ENCODE data around the gene LSS.
A peak's percentile ranks its signal among the peaks of the same experiment; 100 is the strongest.

Gene LSS

DNA sequence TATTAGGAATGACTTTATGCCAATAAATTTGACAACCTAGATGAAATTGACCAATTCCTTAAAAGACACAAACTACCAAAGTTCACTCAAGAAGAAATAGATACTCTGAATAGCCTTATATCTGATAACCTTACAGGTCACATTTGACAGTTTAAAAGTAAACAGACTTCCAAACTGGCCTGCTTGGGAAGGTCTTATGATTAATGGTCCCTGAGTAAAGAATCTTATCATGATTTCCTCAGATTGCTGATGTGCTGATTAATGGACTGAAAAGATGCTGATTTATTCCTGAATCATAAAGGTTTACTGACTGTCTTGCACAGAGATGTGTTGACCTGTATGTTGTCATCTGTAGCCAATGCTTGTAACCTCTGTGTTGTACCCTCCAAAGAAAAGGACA is 63.5 kb downstream of the LSS start:
- DNase-seq: no peak

DNA sequence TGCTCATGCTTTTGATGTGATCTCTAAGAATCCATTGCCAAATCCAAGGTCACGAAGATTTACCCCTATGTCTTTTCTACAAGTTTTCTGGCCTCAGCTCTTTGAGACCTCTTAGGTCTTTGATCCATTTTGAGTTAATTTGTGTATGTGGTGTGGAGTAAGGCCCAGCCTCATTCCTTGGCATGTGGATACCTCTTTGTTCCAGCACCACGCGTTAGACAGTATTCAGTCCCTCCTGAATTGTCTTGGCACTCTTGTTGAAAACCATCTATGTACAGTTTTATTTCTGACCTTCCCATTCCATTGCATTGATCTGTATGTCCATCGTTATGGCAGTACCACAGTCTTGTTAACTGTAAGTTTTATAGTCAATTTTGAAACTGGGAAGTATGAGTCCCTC is 65.2 kb downstream of the LSS start:
- DNase-seq: no peak

DNA sequence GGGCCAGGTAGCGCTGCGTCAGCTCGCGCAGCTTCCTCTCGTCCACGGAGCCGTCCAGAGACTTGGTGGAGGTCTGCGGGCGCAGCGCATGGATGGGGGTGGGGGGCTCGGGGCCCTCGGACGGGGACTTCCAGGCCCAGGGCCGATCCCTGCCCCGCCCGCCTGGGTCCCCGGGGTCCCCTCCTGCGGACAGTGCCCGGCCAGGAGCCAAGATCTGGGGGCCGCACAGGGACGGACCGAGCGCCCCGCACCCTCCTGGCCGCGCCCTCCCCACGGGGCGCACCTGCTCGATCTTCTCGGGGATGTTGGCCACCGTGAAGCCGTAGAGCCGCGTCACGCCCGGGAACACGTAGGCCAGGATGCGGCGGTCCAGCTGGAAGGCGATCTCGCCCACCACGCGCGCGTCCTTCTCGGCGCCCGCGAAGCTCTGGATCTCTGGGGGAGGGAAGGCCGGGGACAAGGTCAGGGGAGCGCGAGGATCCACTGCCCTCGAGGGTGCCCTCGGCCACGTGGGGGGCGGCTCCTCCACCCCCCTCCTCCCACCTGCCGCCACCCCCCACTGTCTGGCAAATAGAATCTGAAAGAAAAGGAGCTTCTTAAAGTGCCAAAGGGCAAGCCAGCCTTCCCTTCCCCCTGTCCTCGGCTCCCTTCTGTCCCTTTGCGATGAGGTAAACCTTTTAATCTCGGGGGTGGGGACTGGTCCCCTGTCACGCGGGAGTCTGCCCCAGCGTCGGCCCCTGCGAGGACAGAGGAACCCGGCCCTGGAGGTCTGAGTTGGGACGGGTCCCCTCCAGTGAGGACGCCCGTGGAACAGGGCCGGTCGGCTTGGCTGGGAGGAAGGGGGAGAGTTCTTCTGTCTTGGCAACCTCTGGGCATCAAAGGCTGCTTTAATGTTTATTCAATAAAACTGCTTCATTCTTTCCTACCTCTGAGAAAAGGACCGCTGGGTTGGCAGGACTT is 66.7 kb downstream of the LSS start:
- no peak for DNase-seq

DNA sequence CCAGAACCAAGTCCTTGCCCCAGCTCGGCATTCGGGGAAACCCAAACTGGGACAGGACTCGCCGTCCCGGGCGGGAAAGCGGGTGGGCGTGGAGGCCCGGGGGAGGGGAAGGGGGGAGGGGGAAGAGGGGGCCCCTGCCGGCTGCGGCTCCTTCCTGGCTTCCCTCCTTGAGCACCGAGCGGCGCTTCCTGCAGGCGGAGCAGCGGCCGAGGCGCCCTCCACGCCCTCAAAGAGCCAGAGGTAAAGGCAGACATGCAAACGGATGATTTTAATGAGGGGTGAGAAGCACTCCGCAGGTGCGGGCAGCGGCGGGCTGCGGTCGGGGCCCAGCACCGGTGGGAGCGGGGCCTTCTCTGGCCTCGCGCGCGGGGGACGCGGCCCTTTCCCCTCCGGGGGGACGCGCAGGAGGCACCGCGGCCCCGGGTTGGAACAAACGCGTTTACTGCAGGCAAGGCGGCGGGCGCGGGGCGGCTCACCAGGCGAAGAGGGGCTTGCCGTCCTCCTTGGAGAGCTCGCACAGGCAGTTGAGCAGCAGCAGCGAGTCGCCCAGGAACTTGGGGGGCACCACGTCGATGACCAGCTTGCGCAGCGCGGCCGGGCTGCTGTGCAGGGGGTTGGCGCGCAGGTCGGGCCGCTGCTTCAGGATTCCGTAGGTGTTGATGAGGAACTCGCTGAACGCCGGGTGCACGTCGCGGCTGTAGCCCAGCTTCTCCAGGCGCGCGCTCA is 67.5 kb downstream of the LSS start:
- DNase-seq: no peak

DNA sequence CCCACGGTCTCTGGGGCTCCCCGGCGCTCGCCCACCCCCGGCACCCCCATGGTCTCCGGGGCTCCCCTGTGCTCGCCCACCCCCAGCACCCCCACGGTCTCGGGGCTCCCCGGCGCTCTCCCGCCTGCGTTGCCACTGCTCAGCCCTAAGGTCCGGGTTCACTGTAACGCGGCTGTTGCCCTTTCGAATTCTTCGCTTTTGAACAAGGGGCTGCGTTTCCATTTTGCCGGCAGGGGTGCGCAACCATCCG is 68.0 kb downstream of the LSS start:
- no peak for DNase-seq

DNA sequence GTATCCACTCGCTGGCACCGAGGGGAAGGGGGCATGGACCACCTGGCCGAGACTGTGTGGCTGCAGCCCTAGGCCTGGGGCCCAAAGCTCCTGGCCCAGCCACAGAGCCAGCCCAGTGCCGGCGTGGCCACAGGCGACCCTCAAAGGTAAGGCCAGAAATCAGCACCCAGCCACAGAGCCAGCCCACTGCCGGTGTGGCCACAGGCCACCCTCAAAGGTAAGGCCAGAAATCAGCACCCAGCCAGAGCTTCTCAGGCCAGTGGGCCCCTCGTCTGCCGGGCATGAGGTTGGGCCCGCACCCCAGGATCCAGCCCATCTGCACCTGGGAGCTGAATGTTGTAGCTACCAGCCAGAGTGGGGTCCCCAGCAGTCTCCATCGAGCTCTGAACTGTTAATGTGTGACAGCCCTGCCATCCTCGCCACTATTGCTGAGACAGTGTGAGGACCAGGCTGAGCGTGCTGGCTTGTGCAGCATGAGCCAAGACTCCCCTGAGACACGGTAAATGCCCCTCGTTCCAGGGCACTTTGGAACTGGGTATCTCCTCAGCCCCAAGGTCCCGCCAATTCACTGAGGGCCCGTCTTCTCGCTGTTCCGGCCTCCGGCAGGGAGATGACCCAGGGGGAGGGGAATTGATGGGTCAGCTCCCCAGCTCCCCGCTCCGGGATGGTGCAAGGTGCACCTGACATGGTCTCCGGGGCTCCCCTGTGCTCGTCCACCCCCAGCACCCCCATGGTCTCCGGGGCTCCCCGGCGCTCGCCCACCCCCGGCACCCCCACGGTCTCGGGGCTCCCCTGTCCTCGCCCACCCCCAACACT is 68.5 kb downstream of the LSS start:
- no peak for DNase-seq

DNA sequence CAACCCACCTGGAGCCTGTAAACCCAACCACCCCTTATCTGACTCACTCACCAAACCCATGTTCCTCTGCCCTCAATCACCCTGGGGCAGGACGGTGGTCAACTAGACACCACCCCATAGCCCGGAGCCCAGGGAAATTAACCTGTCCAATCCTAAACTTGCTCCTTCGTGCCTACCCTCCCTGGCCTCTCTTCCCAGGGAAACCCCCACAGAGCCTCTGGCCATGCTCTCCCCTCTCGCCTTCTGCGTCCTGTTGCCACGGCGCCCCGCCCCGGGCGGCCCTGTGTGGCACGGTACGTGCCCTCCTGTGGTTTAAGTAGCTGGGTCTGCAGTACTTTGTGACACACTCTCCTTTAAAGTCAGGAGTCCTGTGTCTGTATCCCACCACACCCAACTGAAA is 69.2 kb downstream of the LSS start:
- DNase-seq: no peak

DNA sequence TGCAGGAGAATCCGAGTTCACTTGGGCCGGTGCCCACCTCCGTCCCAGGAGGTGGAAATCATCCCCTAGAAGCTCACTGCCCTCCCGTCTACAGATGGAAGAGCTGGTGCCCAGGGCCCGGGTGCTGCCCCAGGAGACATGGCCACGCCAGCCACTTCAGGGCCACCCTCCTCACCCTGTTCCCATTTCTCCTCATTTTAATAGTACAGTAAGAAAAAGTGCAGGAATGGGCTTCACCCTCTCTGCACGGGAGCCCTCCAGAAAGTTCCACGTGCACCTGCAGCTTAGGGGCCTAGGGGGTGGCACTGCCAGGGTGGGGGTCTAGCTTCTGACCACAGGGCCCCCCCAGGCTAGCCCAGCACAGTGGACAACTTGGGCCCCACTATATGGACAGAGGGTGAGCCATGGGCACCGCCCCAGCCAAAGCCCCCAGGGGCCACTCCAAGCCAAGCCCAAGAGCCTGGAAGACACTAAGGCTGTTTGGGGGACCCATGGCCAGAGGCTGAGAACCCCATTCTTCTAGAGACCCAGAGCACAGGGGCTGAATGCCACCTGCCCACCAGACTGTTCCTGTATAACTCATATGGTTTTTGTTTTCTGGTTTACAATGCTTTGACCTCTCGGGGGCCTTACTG is 69.8 kb downstream of the LSS start:
- no peak for DNase-seq

DNA sequence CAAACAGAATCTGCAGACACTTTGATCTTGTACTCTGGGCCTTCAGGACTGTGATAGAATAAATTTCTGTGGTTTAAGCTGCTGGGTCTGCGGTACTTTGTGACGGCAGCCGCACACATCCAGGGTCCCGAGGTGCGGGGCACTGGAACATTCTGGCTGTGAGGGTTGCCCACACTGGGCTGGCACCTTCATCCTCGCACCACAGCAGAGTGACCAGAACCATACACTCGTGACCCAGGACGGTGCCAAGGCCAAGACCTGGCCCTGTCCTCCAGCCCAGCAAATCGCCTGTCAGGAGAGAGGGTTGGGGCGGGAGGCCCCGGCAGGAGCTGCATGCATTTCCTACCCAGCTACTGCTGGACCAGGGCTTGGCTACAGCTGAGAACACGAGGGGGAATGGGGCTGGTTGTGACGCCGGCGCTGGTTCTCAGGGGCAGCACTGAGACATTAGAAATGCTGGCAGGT is 70.6 kb downstream of the LSS start:
- DNase-seq: no peak

DNA sequence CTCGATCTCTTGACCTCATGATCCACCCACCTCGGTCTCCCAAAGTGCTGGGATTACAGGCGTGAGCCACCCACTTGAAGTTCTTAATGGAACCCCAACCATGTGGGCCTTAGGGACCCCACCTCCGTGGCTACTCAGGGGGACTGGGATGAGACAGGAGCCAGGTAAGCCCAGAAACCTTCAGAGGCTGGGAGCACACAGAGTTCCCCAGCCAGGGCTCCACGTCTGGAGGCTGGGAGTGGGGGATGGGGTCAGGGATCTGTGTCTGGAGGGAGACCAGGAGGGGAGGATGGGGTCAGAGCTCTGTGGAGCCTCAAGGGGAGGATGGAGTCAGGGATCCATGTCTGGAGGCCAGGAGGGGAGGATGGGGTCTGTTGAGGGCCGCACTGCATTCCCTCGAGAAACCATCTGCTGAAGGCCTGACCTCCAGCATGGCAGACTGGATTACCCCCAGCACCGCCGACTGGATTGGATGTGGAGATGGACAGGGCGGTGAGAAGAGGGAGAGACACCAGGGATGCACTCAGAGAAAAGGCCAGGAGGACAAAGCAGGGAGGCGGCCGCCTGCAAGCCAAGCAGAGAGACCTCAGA is 71.1 kb downstream of the LSS start:
- no peak for DNase-seq

DNA sequence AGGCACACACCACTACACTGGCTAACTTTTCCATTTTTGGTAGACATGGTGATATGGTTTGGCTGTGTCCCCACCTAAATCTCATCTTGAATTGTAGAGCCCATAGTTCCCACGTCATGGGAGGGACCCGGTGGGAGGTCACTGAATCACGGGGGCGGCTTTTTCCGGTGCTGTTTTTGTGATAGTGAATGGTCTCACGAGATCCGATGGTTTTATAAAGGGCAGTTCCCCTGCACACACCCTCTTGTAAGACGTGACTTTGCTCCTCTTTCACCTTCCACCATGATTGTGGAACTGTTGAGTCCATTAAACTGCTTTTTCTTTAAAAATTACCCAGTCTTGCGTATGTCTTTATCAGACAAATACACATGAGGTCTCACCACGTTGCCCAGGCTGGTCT is 71.9 kb downstream of the LSS start:
- no peak for DNase-seq

DNA sequence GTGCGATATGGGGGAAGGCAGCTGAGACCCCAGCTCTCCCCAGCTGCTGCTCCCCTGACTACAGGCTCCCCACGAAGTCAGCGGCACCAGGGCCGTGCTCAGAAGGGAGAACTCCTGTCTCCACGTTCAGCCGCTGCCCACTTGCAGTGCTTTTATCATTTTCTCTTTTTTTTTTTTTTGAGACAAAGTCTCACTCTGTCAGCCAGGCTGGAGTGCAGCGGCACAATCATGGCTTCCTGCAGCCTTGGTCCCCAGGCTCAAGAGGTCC is 72.3 kb downstream of the LSS start:
- DNase-seq: no peak

DNA sequence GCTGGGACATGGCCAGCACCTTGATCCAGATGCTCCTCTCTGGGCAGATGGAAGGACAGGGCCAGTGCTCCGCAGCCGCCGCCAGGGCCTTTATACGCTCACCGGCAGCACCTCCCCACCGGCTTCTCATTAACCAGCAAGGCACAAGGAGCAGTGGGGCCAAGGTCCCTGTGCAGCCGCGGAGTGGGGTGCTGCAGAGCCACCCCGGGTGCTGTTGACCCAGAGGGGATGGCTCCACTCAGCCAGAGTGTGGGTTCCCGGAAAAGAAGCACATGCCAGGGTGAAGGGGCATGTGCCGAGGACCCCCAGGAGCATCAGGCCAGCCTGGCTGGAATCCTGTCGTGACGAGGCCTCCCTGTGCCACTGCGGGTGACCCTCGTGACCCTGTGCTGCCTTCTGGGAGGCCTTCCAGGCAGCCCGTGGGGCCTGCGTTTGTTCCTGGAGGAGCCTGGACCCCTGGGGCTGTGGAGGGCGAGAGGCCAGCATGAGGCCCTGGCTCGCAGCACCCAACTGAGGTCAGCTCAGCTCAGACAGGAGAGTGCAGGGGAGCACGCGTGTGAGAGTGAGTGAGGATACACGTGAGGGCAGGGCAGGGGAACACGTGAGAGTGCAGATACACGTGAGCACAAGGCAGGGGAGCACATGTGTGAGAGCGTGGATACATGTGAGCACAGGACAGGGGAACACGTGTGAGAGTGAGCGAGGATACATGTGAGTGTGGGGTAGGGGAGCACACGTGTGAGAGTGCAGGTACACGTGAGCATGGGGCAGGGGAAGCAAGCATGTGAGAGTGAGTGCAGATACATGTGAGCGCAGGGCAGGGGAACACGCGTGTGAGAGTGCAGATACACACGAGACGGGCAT is 72.8 kb downstream of the LSS start, which contains the start of gene FTCD:
Gene FTCD (minus strand): TSS at position 66 of the 864 bp plus-strand sequence. CDS start 56 bp downstream, at position 10.
- no peak for DNase-seq

DNA sequence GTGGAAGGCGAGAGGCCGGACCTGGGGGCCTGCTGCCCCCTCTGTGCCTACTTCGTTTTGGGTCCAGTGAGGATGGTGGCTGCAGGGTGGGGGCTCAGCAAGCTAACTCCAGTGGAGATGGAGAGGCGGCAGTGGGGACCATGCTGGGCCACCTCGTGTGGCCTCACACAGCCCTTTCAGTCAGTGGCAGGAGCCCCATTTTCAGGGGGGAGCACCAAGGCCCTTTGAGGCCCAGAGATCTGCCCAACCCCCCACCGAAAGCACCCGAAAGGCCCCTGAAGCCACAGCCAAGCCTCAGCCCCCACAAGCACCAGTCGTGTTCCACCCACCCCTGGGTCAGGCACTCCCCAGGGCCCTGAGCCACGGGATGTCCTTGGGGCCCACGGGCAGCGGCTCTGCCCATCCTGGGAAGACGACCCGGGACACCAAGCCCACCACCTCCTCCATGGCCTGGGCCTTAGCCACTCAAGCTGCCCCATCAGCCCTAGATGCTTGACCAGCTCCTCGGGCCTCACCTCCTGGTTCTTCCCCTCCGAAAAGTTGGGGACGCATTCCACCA is 73.5 kb downstream of the LSS start:
- no peak for DNase-seq

DNA sequence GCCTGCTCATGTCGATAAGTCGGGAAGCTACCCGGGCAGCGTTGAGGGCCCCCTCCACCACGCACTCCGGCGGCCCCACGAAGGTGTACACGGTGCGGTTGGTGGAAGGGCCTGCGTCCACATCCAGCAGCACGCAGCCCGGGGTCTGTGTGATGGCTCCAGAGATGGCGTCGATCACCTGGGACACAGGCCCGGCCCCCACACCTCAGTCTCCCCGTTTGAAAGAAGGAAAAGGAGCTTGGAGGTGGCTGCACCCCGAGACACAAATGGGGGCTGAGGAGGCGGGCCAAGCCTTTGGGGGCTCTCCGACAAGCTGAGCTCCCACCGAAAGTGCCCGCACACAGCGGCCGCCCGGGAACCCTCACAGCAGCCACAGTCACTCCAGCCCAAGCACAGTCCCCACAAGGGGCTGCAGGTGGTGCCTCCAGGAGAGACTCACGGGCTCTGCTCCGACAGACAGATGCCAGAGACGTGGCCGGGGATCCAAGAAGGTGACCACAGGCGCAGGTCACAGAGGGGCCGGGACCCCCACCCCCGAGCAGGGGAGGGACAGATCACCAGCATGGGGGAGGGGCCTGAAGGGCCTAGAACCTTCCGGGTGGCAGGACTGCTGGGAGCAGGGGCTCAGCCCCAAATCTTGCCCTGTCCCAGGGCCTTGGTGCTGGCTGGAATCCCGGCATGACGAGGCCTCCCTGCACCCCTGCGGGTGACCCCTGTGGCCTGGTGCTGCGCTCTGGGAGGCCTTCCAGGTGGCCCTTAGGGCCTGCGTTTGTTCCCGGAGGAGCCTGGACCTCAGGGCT is 74.2 kb downstream of the LSS start:
- no peak for DNase-seq

DNA sequence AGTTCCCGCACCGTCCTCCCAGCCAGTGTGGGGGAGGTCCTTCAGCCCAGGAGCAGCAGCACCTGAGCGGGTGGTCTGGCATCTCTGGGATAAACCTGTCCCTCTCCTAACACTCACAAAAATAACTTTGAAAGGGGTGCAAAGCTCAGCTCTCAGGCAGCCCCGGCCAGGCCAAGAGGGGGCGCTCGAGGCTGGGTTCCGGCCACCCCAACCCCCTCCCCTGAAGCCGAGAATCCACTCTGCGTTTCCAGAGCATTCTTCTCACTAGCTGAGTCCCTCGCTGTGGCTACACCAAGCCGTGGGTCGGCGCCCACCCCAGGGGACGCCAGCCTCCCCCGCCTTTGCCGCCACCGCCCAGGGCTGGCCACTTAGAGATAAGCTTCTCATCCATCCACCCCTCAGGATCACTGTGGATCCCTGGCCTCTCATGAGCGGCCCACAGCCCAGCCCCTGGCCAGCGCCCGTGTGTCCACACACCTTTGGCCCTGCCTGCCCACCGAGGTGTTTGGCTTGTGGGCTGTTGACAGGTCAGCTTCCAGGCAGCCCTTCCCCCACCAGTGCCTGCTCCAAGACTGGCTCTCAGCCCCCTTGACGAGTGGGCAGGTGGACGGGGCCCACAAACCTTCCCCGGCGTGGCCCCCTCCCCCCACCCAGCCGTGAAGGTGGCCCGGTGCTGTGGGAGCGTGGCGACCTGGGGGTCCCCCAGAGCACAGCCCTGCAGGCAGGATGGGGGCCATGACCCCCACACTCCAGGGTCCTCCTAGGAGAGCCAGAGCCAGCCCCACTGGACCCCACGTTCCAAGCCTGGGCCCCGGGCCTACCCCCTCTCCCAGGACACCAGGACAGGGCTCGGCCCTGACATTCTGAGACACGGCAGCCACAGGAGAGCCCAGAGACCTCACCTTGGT is 75.1 kb downstream of the LSS start:
- DNase-seq: peak; percentile 31

DNA sequence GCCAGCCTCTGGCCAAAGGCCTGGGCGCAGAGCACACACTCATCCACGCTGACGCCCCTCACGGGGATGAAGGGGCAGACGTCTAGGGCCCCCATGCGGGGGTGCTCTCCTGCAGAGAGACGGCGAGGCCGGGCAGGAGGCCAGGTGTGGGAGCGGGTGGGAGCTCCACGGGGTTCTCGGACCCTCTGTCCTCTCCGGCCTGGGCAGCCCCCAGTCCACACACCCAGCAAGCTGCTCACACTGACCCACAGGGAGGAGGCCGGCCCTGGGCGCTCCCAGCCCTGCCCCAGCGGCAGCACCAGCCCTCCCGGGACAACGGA is 75.7 kb downstream of the LSS start:
- no peak for DNase-seq

DNA sequence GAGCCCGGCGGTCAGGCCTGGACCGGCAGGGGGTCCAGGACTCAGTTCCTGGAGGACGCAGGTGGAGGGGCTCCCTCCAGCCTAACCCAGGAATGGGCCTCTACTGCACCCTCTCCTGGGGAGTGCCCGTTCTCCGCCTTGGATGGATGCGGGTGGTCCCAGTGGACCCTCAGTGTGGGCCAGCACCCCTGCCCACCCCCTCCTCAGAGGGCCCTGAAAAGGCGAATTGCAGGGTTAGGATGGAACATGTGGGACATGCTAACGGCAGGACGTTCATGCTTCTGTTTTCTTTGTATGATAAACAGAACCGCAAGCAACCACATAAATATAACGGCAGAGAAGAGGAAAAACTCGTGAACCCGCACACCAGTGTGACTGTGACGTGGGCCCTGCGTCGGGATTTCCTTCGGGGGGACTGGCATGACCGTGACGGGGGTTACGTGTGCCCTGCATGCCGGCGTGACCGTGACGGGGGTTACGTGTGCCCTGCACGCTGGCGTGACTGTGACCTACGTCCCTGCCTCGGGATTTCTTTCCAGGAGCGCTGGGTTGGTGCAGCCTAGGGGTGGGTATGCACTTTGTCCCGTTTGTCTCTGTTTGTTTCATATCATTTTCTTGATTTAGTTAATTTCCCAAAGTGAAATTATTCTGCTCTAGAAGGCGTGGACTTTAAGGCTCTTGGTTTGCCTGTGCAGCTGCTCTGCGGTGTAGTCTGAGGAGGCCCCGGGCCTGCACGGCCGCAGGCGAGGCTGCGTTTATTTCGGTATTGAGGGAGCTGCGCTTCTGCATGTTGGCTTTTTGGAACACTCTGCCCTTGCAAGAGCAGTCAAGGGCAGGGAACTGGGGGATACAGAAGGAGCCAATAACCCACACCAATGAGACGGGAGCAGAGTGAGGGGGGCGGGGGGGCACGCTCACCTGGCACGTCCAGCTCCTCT is 76.3 kb downstream of the LSS start:
- DNase-seq: no peak

All from NCI-H2029 (cell line).